Aorta (tissue), 5 donors: ENCODE data around the gene MYO3A. TPM values are rescaled to one million over a fixed set of nuclear protein-coding genes. Genes with fewer than 3 reads are reported as not detected.

ENCODE experiments used
- ATAC-seq: fragments of 200-7000 bp; cut with Tn5 transposase; one replicate; pipeline ENCODE4 v1.9.1; 2022; ENCODE audit warnings: moderate library complexity; ENCODE audit not compliant: low FRiP score
- DNase-seq, 2 donors: peaks; one replicate each; pipeline ENCODE4 v3.0.0-alpha.2; 2020
- H3K27ac ChIP-seq, 2 donors: one replicate each; pipeline ENCODE4 v1.5.1; 2013; ENCODE audit warnings: low read length in 2 of 2, mild to moderate bottlenecking in 2 of 2, moderate library complexity in 2 of 2, control low read depth in 1 of 2, inconsistent platforms in 1 of 2, low read depth in 1 of 2
- H3K27me3 ChIP-seq, 2 donors: one replicate each; pipeline ENCODE4 v1.6.1; 2013; ENCODE audit warnings: control low read depth in 1 of 2, low read length in 1 of 2, mild to moderate bottlenecking in 1 of 2, moderate library complexity in 1 of 2; ENCODE audit not compliant: insufficient read depth in 2 of 2, control insufficient read depth in 1 of 2
- H3K36me3 ChIP-seq, 2 donors: one replicate each; pipeline ENCODE4 v1.6.1; 2013; ENCODE audit warnings: control low read depth in 1 of 2, low read length in 1 of 2, mild to moderate bottlenecking in 1 of 2; ENCODE audit not compliant: insufficient read depth in 2 of 2, control insufficient read depth in 1 of 2
- H3K4me1 ChIP-seq, 2 donors: one replicate each; pipeline ENCODE4 v1.6.1; 2013; ENCODE audit warnings: low read length in 2 of 2, control low read depth in 1 of 2, mild to moderate bottlenecking in 1 of 2, moderate library complexity in 1 of 2; ENCODE audit not compliant: insufficient read depth in 2 of 2, control insufficient read depth in 1 of 2
- H3K4me3 ChIP-seq, 2 donors: one replicate each; pipeline ENCODE4 v1.5.1; 2013; ENCODE audit warnings: low read length in 2 of 2, control low read depth in 1 of 2, mild to moderate bottlenecking in 1 of 2
- H3K9me3 ChIP-seq: one replicate; pipeline ENCODE4 v1.6.1; 2013; ENCODE audit warnings: mild to moderate bottlenecking, low read length; ENCODE audit not compliant: control insufficient read depth
- WGBS, 2 donors: extraction: QIAGEN DNeasy Blood & Tissue Kit; methylation state at CpG; one replicate each; pipeline ENCODE4 v1.1.7; 2013; 5-methylcytosine and 5-hydroxymethylcytosine counted together
- intact Hi-C, 2 donors: fragments of 100-400 bp; cut with DNase I; formaldehyde crosslinking; loops; one replicate each; pipeline versions ENCODE4 v1.14.2 to v1.15.0; 2022
- polyA plus RNA-seq, 2 donors: library from polyadenylated mRNA; stranded (reverse); fragments of 200-250 nt; gene quantifications; one replicate each; pipeline ENCODE4 v1.2.3, GENCODE V29; 2013
- total RNA-seq, 2 donors: library from RNA; stranded (reverse); fragmentation: NEBNext Ultra II Directional; extraction: Animal tissue kit (Norgen Biotek cat#: 25700); gene quantifications; one replicate each; pipeline ENCODE4 v1.2.1, GENCODE V29; 2021
- donor health status: healthy with polysubstance abuse.
- donor health status: Bipolar disorder and iron deficiency.
- donor health status: DM: no; HTN: no; CAD: no.
- donor health status: DM: no; HTN: no; CAD: no.
- donor health status: DM: yes; HTN: yes; CAD: no.

The MYO3A gene
- total and polyA plus RNA-seq, 4 donors, result 0.84 to 5.9 (median 3.5) TPM; not detected in 1

- Histone ChIP-seq H3K27ac (no peak overlapping the region), H3K9me3 (peaks cover 2% of the 10 kb centered on the region), H3K27me3 (no peaks in the 10 kb centered on the region), H3K4me1 (no peaks in the 10 kb centered on the region), H3K4me3 (no peak overlapping the region), H3K36me3 (no peaks in the 10 kb centered on the region)
- DNase-seq (no peak), ATAC-seq (no peak)
- intact Hi-C loops, result no loop called here
- WGBS, 2 donors, result 74 to 82% methylated on average over 3 of the region's 3 CpGs
Observed at GRCh38 chr10:26138613-26139012, 204.6 kb downstream of the MYO3A start.

- Histone ChIP-seq H3K27ac (no peak overlapping the region), H3K9me3 (no peaks in the 10 kb centered on the region), H3K4me3 (no peak overlapping the region), H3K27me3 (no peaks in the 10 kb centered on the region), H3K36me3 (no peaks in the 10 kb centered on the region), H3K4me1 (no peaks in the 10 kb centered on the region)
- intact Hi-C loops, result no loop called here
- no peak for ATAC-seq
- WGBS, 2 donors, result 69 to 81% methylated on average over 7 of the region's 7 CpGs
- DNase-seq, result no peak
Observed at GRCh38 chr10:26156019-26156418, 222.0 kb downstream of the MYO3A start.

GRCh38 chr10:26157734-26158133 lies 223.7 kb downstream of the MYO3A start:
- 81 to 88% methylated on average over 4 of the region's 4 CpGs for WGBS, 2 donors
- DNase-seq, result no peak
- intact Hi-C loops, result no loop called here
- no peaks in the 10 kb centered on the region for H3K9me3 ChIP-seq
- no peak overlapping the region for H3K4me3 ChIP-seq
- no peaks in the 10 kb centered on the region for H3K36me3 ChIP-seq
- no peak for ATAC-seq
- H3K27me3 ChIP-seq, result no peaks in the 10 kb centered on the region
- no peaks in the 10 kb centered on the region for H3K4me1 ChIP-seq
- H3K27ac ChIP-seq, result no peak overlapping the region

DNA sequence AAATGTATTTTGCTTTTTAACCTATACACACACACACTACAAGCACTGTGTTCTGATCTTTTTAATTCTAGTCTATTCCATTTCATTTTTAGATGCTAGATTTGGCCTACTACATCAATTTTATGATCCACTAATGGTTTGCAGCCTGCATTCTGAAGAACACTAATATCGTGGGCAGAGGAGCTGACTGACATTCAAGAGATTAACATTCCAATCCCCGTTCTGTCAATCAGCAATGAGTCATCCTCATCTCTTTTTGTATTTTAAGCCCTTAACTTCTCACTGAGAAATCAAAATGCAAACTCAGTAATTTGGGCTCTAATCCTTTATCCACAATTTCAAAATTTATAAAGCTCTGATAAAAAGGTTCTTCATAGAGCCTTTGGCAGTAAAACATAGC lies 235.4 kb downstream of the MYO3A start:
- Histone ChIP-seq H3K27me3 (no peaks in the 10 kb centered on the region), H3K9me3 (no peaks in the 10 kb centered on the region), H3K4me1 (no peaks in the 10 kb centered on the region), H3K27ac (no peak overlapping the region), H3K36me3 (no peaks in the 10 kb centered on the region), H3K4me3 (no peak overlapping the region)
- 38 to 51% methylated on average over 2 of the region's 2 CpGs for WGBS, 2 donors
- no peak for ATAC-seq
- DNase-seq, result no peak
- intact Hi-C loops, result no loop called here

DNA sequence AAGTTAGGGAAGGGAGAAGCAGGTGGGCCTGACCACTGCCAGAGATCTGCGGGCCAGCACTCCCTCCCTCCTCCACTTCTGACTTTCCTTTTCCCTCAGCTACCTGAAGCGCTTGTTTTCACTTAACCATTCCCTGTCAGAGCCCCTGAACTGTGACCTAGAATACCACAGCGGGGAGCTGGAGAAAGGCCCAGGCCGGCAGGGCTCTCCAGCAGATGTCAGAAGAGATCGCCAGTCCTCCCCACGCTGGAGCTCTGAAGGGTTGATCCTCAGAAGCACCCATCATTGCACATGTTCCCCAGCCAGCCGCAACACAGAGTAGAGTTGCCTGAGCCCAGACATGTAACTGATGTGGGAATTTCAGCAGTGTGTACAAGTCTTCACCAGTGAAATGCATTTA lies 238.1 kb downstream of the MYO3A start:
- Histone ChIP-seq H3K27me3 (no peaks in the 10 kb centered on the region), H3K4me3 (no peak overlapping the region), H3K36me3 (no peaks in the 10 kb centered on the region), H3K4me1 (no peaks in the 10 kb centered on the region), H3K27ac (no peak overlapping the region), H3K9me3 (no peaks in the 10 kb centered on the region)
- ATAC-seq (no peak), DNase-seq (no peak)
- WGBS, 2 donors, result 54 to 57% methylated on average over 7 of the region's 7 CpGs
- intact Hi-C loops, result no loop called here

DNA sequence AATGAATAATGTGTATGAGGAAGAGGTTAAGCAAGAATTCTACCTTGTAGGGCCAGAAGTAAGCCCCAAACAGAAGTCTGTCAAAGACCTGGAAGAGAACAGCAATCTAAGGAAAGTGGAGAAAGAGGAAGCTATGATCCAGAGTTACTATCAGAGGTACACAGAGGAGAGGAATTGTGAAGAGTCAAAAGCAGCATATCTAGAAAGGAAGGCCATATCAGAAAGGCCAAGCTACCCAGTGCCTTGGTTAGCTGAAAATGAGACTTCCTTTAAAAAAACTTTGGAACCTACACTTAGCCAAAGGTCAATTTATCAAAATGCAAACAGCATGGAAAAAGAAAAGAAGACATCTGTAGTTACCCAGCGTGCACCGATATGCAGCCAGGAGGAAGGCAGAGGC lies 239.8 kb downstream of the MYO3A start:
- Histone ChIP-seq H3K27me3 (no peaks in the 10 kb centered on the region), H3K4me1 (no peaks in the 10 kb centered on the region), H3K36me3 (no peaks in the 10 kb centered on the region), H3K27ac (no peak overlapping the region), H3K4me3 (no peak overlapping the region), H3K9me3 (no peaks in the 10 kb centered on the region)
- no peak for DNase-seq
- intact Hi-C loops, result no loop called here
- WGBS, 2 donors, result 27 to 65% methylated on average over 2 of the region's 2 CpGs
- no peak for ATAC-seq

GRCh38 chr10:26177341-26177740 lies 243.3 kb downstream of the MYO3A start:
- Histone ChIP-seq H3K4me3 (no peak overlapping the region), H3K9me3 (no peaks in the 10 kb centered on the region), H3K36me3 (no peaks in the 10 kb centered on the region), H3K27ac (no peak overlapping the region), H3K27me3 (no peaks in the 10 kb centered on the region), H3K4me1 (no peaks in the 10 kb centered on the region)
- ATAC-seq, result peak; percentile 15
- no peak for DNase-seq
- 78 to 90% methylated on average over 4 of the region's 4 CpGs for WGBS, 2 donors
- intact Hi-C loops, result no loop called here

DNA sequence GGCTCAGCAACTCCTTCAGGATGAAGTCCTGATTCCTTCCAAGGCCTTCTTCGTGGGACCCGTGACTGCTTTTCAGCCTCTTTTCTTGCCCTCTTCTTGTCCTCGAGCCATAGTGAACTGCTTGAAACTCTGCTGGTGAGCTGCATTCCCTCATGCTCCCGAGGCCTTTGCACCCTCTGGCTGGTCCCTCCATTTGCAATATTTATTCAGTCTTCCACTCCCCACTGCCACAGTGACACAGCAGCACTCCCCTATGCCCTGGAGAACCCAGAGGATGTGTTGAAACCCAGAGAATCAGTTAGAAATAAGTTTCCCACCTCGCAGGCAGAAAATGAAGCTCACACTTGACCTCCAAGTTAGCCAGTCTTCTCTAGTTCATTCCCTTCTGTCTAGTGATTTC lies 260.2 kb downstream of the MYO3A start:
- no peaks in the 10 kb centered on the region for H3K9me3 ChIP-seq
- 56 to 75% methylated on average over 5 of the region's 5 CpGs for whole genome bisulfite sequencing, 2 donors
- intact Hi-C loops, result no loop called here
- no peak overlapping the region for H3K4me3 ChIP-seq
- H3K27ac ChIP-seq, result no peak overlapping the region
- no peak for ATAC-seq
- H3K36me3 ChIP-seq, result no peaks in the 10 kb centered on the region
- no peaks in the 10 kb centered on the region for H3K27me3 ChIP-seq
- no peak for DNase-seq
- H3K4me1 ChIP-seq, result no peaks in the 10 kb centered on the region

- DNase-seq, result no peak
- ATAC-seq, result no peak
- no peaks in the 10 kb centered on the region for H3K36me3 ChIP-seq
- intact Hi-C loops, result no loop called here
- H3K9me3 ChIP-seq, result no peaks in the 10 kb centered on the region
- 88 to 93% methylated on average over 2 of the region's 2 CpGs for WGBS, 2 donors
- no peak overlapping the region for H3K27ac ChIP-seq
- no peaks in the 10 kb centered on the region for H3K4me1 ChIP-seq
- H3K27me3 ChIP-seq, result no peaks in the 10 kb centered on the region
- H3K4me3 ChIP-seq, result no peak overlapping the region
Observed at GRCh38 chr10:26197248-26197647, 263.2 kb downstream of the MYO3A start.
